ENCODE data around the gene CEP250.
"Not testable (repeated sequence)": the region's sequence is repeated elsewhere in the genome, so short reads cannot be mapped to it uniquely, and the experiment has no call there.

DNA sequence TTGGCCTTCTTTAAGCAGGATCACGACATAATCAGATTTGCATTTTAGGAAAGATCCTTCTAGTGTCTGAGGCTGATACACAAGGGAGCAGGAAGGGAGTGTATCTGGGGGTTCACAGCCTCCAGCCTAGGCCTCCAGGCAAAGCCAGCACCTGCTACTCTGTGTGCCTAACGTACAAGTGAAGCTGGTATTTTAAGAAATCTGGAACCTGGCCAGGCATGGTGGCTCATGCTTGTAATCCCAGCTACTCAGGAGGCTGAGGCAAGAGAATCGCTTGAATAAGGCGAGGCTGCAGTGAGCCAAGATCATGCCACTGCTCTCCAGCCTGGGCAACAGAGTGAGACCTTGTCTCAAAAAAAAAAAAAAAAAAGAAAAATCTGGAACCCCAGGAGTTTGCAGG, 100.1 kb downstream of the CEP250 start:
- TF ChIP-seq, protein P1, sequence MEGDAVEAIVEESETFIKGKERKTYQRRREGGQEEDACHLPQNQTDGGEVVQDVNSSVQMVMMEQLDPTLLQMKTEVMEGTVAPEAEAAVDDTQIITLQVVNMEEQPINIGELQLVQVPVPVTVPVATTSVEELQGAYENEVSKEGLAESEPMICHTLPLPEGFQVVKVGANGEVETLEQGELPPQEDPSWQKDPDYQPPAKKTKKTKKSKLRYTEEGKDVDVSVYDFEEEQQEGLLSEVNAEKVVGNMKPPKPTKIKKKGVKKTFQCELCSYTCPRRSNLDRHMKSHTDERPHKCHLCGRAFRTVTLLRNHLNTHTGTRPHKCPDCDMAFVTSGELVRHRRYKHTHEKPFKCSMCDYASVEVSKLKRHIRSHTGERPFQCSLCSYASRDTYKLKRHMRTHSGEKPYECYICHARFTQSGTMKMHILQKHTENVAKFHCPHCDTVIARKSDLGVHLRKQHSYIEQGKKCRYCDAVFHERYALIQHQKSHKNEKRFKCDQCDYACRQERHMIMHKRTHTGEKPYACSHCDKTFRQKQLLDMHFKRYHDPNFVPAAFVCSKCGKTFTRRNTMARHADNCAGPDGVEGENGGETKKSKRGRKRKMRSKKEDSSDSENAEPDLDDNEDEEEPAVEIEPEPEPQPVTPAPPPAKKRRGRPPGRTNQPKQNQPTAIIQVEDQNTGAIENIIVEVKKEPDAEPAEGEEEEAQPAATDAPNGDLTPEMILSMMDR (conservative IDR thresholded peaks at IDR 0.05 in 1 of 2, IDR thresholded peaks at IDR 0.05 in 1 of 2; ENCODE audit: extremely low read depth in 1 of 2, insufficient read depth in 1 of 2, low read depth in 1 of 2, low read length in 2 of 2) = not testable (repeated sequence)
- not testable (repeated sequence) for TF ChIP-seq EZH2 (IDR thresholded peaks at IDR 0.05; ENCODE audit: borderline replicate concordance, low read length)

Data from mammary epithelial cell (primary cell).